IMR-90 (cell line): ENCODE results near the gene FAM186B. TPM values are rescaled to one million over a fixed set of nuclear protein-coding genes. Genes with fewer than 3 reads are reported as not detected.

ENCODE experiments used
- ATAC-seq: fragments of 200-7000 bp; cut with Tn5 transposase; 2 replicates; pipeline ENCODE4 v1.9.1; 2020; ENCODE audit warnings: low read depth, mild to moderate bottlenecking, moderate library complexity
- BruUV-seq: library from RNA; stranded (reverse); fragments of 400-500 nt; replicated peaks from 2 replicates; lab custom pipeline; 2021; lab: Mats Ljungman, UMichigan
- CTCF ChIA-PET: fragments of 300-600 bp; formaldehyde crosslinking; extraction: SDS; loops from one replicate; lab custom pipeline; 2021; ENCODE audit warnings: antibody characterized with exemption; lab: Yijun Ruan, JAX
- POLR2A ChIA-PET: fragments of 300-600 bp; sonication (Branson Sonifier 250); formaldehyde crosslinking; loops from one replicate; lab custom pipeline; 2022; ENCODE audit warnings: antibody characterized with exemption; ENCODE audit not compliant: unreplicated experiment; lab: Charles Lee
- DNase-seq: peaks from one replicate; pipeline ENCODE4 v3.0.0; 2013
- H2AFZ ChIP-seq: replicated peaks from 2 replicates; pipeline ENCODE3; 2013; ENCODE audit warnings: low read length, mild to moderate bottlenecking; ENCODE audit not compliant: poor library complexity
- H2AK5ac ChIP-seq: 2 replicates; pipeline ENCODE4 v1.6.1; 2013; ENCODE audit warnings: low read depth, low read length, inconsistent platforms
- H2AK9ac ChIP-seq: replicated peaks from 2 replicates; pipeline ENCODE3; 2013; ENCODE audit warnings: mild to moderate bottlenecking, low read depth, low read length, moderate library complexity; ENCODE audit not compliant: poor library complexity
- H2BK120ac ChIP-seq: 2 replicates; pipeline ENCODE4 v1.6.1; 2013; ENCODE audit warnings: low read depth, low read length, inconsistent platforms
- H2BK15ac ChIP-seq: 3 replicates; pipeline ENCODE4 v1.6.1; 2013; ENCODE audit warnings: low read depth, low read length, inconsistent platforms
- H2BK20ac ChIP-seq: 2 replicates; pipeline ENCODE4 v1.6.1; 2013; ENCODE audit warnings: low read depth, mild to moderate bottlenecking, inconsistent platforms, low read length, moderate library complexity
- H2BK5ac ChIP-seq: 2 replicates; pipeline ENCODE4 v1.6.1; 2013; ENCODE audit warnings: mild to moderate bottlenecking, low read depth, low read length, inconsistent platforms; ENCODE audit not compliant: poor library complexity, severe bottlenecking
- H3K14ac ChIP-seq: replicated peaks from 2 replicates; pipeline ENCODE4 v1.6.1; 2013; ENCODE audit warnings: low read depth, low read length, inconsistent platforms
- H3K18ac ChIP-seq: 2 replicates; pipeline ENCODE4 v1.6.1; 2013; ENCODE audit warnings: low read depth, low read length, control low read depth
- H3K23ac ChIP-seq: 2 replicates; pipeline ENCODE4 v1.6.1; 2013; ENCODE audit warnings: low read depth, low read length, inconsistent platforms
- H3K27ac ChIP-seq: 2 replicates; pipeline ENCODE4 v1.5.1; 2013; ENCODE audit warnings: mild to moderate bottlenecking, control low read depth, low read length; ENCODE audit not compliant: insufficient read depth
- H3K27me3 ChIP-seq: 2 replicates; pipeline ENCODE4 v1.6.1; 2013; ENCODE audit warnings: low read length; ENCODE audit not compliant: control insufficient read depth, insufficient read depth
- H3K36me3 ChIP-seq: 2 replicates; pipeline ENCODE4 v1.6.1; 2013; ENCODE audit warnings: low read length, mixed read lengths; ENCODE audit not compliant: control insufficient read depth, insufficient read depth
- H3K4ac ChIP-seq: 2 replicates; pipeline ENCODE4 v1.6.1; 2013; ENCODE audit warnings: low read depth, low read length, inconsistent platforms
- H3K4me1 ChIP-seq: 2 replicates; pipeline ENCODE4 v1.6.1; 2013; ENCODE audit warnings: low read length, mixed read lengths; ENCODE audit not compliant: control insufficient read depth, insufficient read depth
- H3K4me2 ChIP-seq: 2 replicates; pipeline ENCODE4 v1.6.1; 2013; ENCODE audit warnings: low read depth, mild to moderate bottlenecking, control low read depth, low read length, moderate library complexity
- H3K4me3 ChIP-seq: 2 replicates; pipeline ENCODE4 v1.5.1; 2013; ENCODE audit warnings: low read depth, mild to moderate bottlenecking, control low read depth, low read length, moderate library complexity; ENCODE audit not compliant: insufficient read depth
- H3K56ac ChIP-seq: 2 replicates; pipeline ENCODE4 v1.6.1; 2013; ENCODE audit warnings: low read length, inconsistent platforms; ENCODE audit not compliant: insufficient read depth; ENCODE audit errors: extremely low read depth
- H3K79me1 ChIP-seq, 2 experiments: 2 replicates each; pipeline ENCODE4 v1.6.1; 2013; ENCODE audit warnings: low read length in 2 of 2, inconsistent platforms in 1 of 2, low read depth in 1 of 2
- H3K9ac ChIP-seq: 2 replicates; pipeline ENCODE4 v1.6.1; 2013; ENCODE audit warnings: low read depth, low read length, control low read depth
- H3K9me1 ChIP-seq: 2 replicates; pipeline ENCODE4 v1.6.1; 2013; ENCODE audit warnings: low read length, inconsistent platforms; ENCODE audit not compliant: insufficient read depth
- H3K9me3 ChIP-seq: 2 replicates; pipeline ENCODE4 v1.6.1; 2013; ENCODE audit warnings: low read length; ENCODE audit not compliant: control insufficient read depth, insufficient read depth
- H4K20me1 ChIP-seq: 2 replicates; pipeline ENCODE4 v1.6.1; 2013; ENCODE audit warnings: low read length, inconsistent platforms; ENCODE audit not compliant: insufficient read depth
- H4K5ac ChIP-seq: 2 replicates; pipeline ENCODE4 v1.6.1; 2013; ENCODE audit warnings: mild to moderate bottlenecking, low read depth, low read length, control low read depth
- H4K8ac ChIP-seq, 2 experiments: 2 replicates each; pipeline ENCODE4 v1.6.1; 2013; ENCODE audit warnings: low read depth in 2 of 2, low read length in 2 of 2, control low read depth in 1 of 2, inconsistent platforms in 1 of 2
- H4K91ac ChIP-seq: 2 replicates; pipeline ENCODE4 v1.6.1; 2013; ENCODE audit warnings: low read depth, low read length, inconsistent platforms; ENCODE audit not compliant: insufficient read depth
- CEBPB ChIP-seq: IDR thresholded peaks from 2 replicates; pipeline ENCODE4 v1.6.1; 2012; ENCODE audit warnings: low read depth, low read length, improper control_type of control experiment
- ELK1 ChIP-seq: fragments of 150-350 bp; IDR thresholded peaks from 2 replicates; pipeline ENCODE4 v1.6.1; 2016; ENCODE audit warnings: low read depth, mild to moderate bottlenecking, low read length, moderate library complexity, borderline replicate concordance
- FOS ChIP-seq: fragments of 150-350 bp; IDR thresholded peaks from 2 replicates; pipeline ENCODE4 v1.6.1; 2016; ENCODE audit warnings: low read depth, low read length
- MAZ ChIP-seq: IDR thresholded peaks from 2 replicates; pipeline ENCODE4 v1.6.1; 2012; ENCODE audit warnings: low read depth, mild to moderate bottlenecking, low read length, improper control_type of control experiment, moderate library complexity, borderline replicate concordance
- POLR2A ChIP-seq: IDR thresholded peaks from 2 replicates; pipeline ENCODE4 v1.6.1; 2012; ENCODE audit warnings: mild to moderate bottlenecking, low read depth, low read length
- RFX5 ChIP-seq: IDR thresholded peaks from 2 replicates; pipeline ENCODE4 v1.8.0; 2012; ENCODE audit warnings: low read depth, mild to moderate bottlenecking, low read length, moderate library complexity
- SMC3 ChIP-seq: fragments of 150-350 bp; IDR thresholded peaks from 2 replicates; pipeline ENCODE4 v1.6.1; 2016; ENCODE audit warnings: low read depth, mild to moderate bottlenecking, antibody characterized with exemption, low read length, moderate library complexity
- WGBS, 2 experiments: methylation state at CpG; one replicate each; pipeline versions ENCODE4 v1.1.5 to v1.1.7; 2013; ENCODE audit warnings: missing lambda C conversion rate in 2 of 2; ENCODE audit not compliant: insufficient read length in 1 of 2; ENCODE audit errors: extremely low coverage in 2 of 2; 5-methylcytosine and 5-hydroxymethylcytosine counted together
- dilution Hi-C: fragments of 300-500 bp; cut with HindIII; formaldehyde crosslinking; loops from one replicate; pipeline ENCODE4 v1.14.3; 2018; ENCODE audit warnings: low sequenced_read_pairs; ENCODE audit not compliant: unreplicated experiment
- in situ Hi-C: fragments of 300-500 bp; cut with MboI; formaldehyde crosslinking; loops from 3 replicates; pipeline ENCODE4 v1.14.3; 2019; ENCODE audit warnings: low sequenced_read_pairs, inconsistent platforms, mixed read lengths
- intact Hi-C: fragments of 100-400 bp; cut with micrococcal nuclease; formaldehyde crosslinking; loops from 2 replicates; pipeline ENCODE4 v1.10.0; 2022
- polyA plus RNA-seq, 3 experiments: library from polyadenylated mRNA; depleted of rRNA; stranded (reverse); fragments of >200 nt; gene quantifications; 2 replicates each; pipeline ENCODE4 v1.2.3, GENCODE V29; 2012; ENCODE audit warnings: low replicate concordance in 1 of 3
- total RNA-seq: library from RNA; depleted of rRNA; stranded (reverse); fragments of >200 nt; gene quantifications from 2 replicates; pipeline ENCODE4 v1.2.3, GENCODE V29; 2012
- TF ChIP-seq, protein P1 (sequence below): fragments of 150-350 bp; IDR thresholded peaks from 2 replicates; pipeline ENCODE4 v1.6.1; 2017; ENCODE audit warnings: mild to moderate bottlenecking, antibody characterized with exemption, low read length, low read depth

FAM186B gene
- total and polyA plus RNA-seq, 2 of the 4 experiments (the other 2 are of a cell fraction): 0.10 to 0.18 TPM

GRCh38 chr12:49654715-49655114 lies 49.3 kb upstream of the FAM186B start:
- Histone ChIP-seq H4K5ac (no peak overlapping the region), H2AK9ac (no peak overlapping the region), H3K36me3 (peaks cover 53% of the 10 kb centered on the region), H4K20me1 (no peaks in the 10 kb centered on the region), H3K4me2 (no peak overlapping the region), H3K4ac (no peak overlapping the region), H3K4me1 (no peaks in the 10 kb centered on the region), H2BK15ac (no peak overlapping the region), H3K9me1 (peaks cover 17% of the 10 kb centered on the region), H3K9me3 (no peaks in the 10 kb centered on the region), H3K14ac (no peak overlapping the region), H3K9ac (no peak overlapping the region), H3K23ac (no peak overlapping the region), H2AFZ (no peak overlapping the region), H3K56ac (no peak overlapping the region), H4K91ac (no peak overlapping the region), H3K4me3 (no peak overlapping the region), H3K27ac (no peak overlapping the region), H4K8ac (no peak overlapping the region), H3K18ac (no peak overlapping the region), H2BK20ac (no peak overlapping the region), H3K27me3 (no peaks in the 10 kb centered on the region), H2BK5ac (no peak overlapping the region), H3K79me1 (peaks cover 7 to 20% of the 10 kb centered on the region in 2 experiments; a peak in 3 of 4 replicates), H2BK120ac (no peak overlapping the region), H2AK5ac (no peak overlapping the region)
- dilution Hi-C loops (no loop called here), intact Hi-C loops (no loop called here), in situ Hi-C loops (no loop called here)
- ChIA-PET CTCF (no interaction called here), POLR2A (interaction anchor here (0.5 kb wide), 1 partner anchor 32 kb away, joined by 3 read pairs; the partner anchor contains the start of gene PRPF40B)
- TF ChIP-seq POLR2A (no peak), MAZ (no peak), SMC3 (no peak), RFX5 (no peak), CEBPB (no peak), FOS (no peak), ELK1 (no peak)
- TF ChIP-seq, protein P1, sequence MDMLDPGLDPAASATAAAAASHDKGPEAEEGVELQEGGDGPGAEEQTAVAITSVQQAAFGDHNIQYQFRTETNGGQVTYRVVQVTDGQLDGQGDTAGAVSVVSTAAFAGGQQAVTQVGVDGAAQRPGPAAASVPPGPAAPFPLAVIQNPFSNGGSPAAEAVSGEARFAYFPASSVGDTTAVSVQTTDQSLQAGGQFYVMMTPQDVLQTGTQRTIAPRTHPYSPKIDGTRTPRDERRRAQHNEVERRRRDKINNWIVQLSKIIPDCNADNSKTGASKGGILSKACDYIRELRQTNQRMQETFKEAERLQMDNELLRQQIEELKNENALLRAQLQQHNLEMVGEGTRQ: no peak
- no CpG with 5 or more reads among the region's 5 CpGs for WGBS, 2 experiments
- no peak for DNase-seq
- BruUV-seq: no TSS peak
- ATAC-seq: no peak
